Left ventricle myocardium inferior (tissue), 1 donor: ENCODE data around the gene SLC12A4. TPM values are rescaled to one million over a fixed set of nuclear protein-coding genes. Genes with fewer than 3 reads are reported as not detected.
A peak's percentile ranks its signal among the peaks of the same experiment; 100 is the strongest.

Source experiments
- DNase-seq: peaks from one replicate; pipeline ENCODE4 v3.0.0-alpha.2; 2020
- H3K27ac ChIP-seq: fragments of 200-600 bp; replicated peaks from 2 replicates; pipeline ENCODE4 v1.8.0; 2021
- H3K27me3 ChIP-seq: fragments of 200-600 bp; 2 replicates; pipeline ENCODE4 v1.8.0; 2021; ENCODE audit warnings: low read depth
- H3K36me3 ChIP-seq: fragments of 200-600 bp; 2 replicates; pipeline ENCODE4 v1.8.0; 2021
- H3K4me1 ChIP-seq: fragments of 200-600 bp; 2 replicates; pipeline ENCODE4 v1.8.0; 2021
- H3K4me3 ChIP-seq: fragments of 200-600 bp; 2 replicates; pipeline ENCODE4 v1.8.0; 2021; ENCODE audit warnings: mild to moderate bottlenecking, moderate library complexity
- H3K9me3 ChIP-seq: fragments of 200-600 bp; replicated peaks from 2 replicates; pipeline ENCODE4 v1.8.0; 2021
- CTCF ChIP-seq: fragments of 200-600 bp; IDR thresholded peaks from 2 replicates; pipeline ENCODE4 v1.8.0; 2021; ENCODE audit warnings: antibody characterized with exemption, mild to moderate bottlenecking, borderline replicate concordance
- intact Hi-C: fragments of 100-400 bp; cut with micrococcal nuclease; formaldehyde crosslinking; loops from one replicate; pipeline ENCODE4 v1.11.0; 2022
- total RNA-seq: library from RNA; stranded (reverse); fragmentation: NEBNext Ultra II Directional; extraction: Animal tissue kit (Norgen Biotek cat#: 25700); gene quantifications from one replicate; pipeline ENCODE4 v1.2.1, GENCODE V29; 2021
- donor health status: DM: no; HTN: yes; CAD: no; lungs with severe emphysema.

The SLC12A4 gene
- total RNA-seq, 1 donor from 2014 or later: 79.2 TPM

- Histone ChIP-seq H3K4me3 (no peak overlapping the region), H3K4me1 (peaks cover 11% of the 10 kb centered on the region), H3K9me3 (no peaks in the 10 kb centered on the region), H3K36me3 (peaks cover 31% of the 10 kb centered on the region), H3K27ac (no peak overlapping the region), H3K27me3 (no peaks in the 10 kb centered on the region)
- no peak for DNase-seq
- intact Hi-C loops: no loop called here
- TF ChIP-seq CTCF: no peak
Observed at GRCh38 chr16:67909056-67909742, 59.2 kb downstream of the SLC12A4 start.

DNA sequence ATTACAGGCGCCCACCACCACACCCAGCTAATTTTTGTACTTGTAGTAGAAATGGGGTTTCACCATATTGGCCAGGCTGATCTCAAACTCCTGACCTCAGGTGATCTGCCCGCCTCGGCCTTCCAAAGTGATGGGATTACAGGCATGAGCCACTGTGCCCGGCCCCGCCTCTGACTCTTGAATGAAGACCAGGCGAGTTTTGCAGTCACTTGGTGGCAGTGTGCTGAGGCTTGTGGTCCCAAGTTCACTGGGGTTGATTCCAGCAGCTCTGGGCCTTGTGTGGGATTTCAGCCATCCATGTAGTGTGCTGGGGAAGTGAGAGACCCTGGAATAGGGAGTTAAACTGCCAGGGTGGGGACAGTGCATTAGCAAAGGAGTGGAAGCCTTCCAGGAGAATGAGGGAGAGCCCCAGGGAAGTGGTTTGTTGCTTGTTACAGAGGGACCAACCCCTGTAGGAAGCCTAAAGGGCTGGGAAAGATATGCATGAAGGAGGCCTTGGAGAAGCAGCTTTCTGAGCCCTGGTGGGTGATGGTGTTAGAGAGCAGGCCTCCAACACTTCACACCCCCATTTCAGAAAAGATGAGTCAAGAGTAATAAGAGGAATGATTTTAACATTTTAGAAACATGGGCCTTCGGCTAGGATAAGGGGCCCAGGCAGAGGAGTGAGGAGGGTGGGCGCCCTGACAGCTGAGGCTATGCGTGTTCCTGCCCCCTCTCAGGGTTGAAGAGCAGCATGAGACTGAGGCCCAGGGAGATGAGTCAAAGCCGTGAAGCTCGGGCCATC lies 60.8 kb downstream of the SLC12A4 start:
- no peak for TF ChIP-seq CTCF
- intact Hi-C loops: no loop called here
- Histone ChIP-seq H3K27ac (no peak overlapping the region), H3K4me1 (peaks cover 16% of the 10 kb centered on the region), H3K9me3 (no peaks in the 10 kb centered on the region), H3K27me3 (no peaks in the 10 kb centered on the region), H3K4me3 (no peak overlapping the region), H3K36me3 (peaks cover 35% of the 10 kb centered on the region)
- DNase-seq: no peak

GRCh38 chr16:67902831-67903230 lies 65.6 kb downstream of the SLC12A4 start:
- no peak for DNase-seq
- peaks cover 4% of the 10 kb centered on the region for H3K36me3 ChIP-seq
- peaks cover 27% of the 10 kb centered on the region for H3K4me1 ChIP-seq
- intact Hi-C loops: no loop called here
- TF ChIP-seq CTCF: no peak
- no peak overlapping the region for H3K27ac ChIP-seq
- H3K4me3 ChIP-seq: no peak overlapping the region
- H3K9me3 ChIP-seq: no peaks in the 10 kb centered on the region
- H3K27me3 ChIP-seq: no peaks in the 10 kb centered on the region

DNA sequence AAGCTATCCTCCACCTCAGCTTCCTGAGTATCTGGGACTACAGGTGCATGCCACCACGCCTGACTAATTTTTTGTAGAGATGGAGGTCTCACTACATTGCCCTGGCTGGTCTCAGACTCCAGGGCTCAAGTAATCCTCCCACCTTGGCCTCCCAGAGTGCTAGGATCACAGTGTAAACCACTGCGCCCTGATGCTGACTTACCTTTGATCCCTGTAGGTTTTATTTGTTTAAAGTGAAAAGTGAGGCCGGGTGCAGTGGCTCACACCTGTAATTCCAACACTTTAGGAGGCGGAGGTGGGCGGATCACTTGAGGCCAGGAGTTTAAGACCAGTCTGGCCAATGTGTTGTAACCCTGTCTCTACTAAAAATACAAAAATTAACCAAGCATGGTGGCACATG lies 66.7 kb downstream of the SLC12A4 start:
- no peak for TF ChIP-seq CTCF
- intact Hi-C loops: no loop called here
- Histone ChIP-seq H3K4me3 (no peak overlapping the region), H3K9me3 (no peaks in the 10 kb centered on the region), H3K36me3 (peaks cover 4% of the 10 kb centered on the region), H3K4me1 (peaks cover 38% of the 10 kb centered on the region), H3K27me3 (no peaks in the 10 kb centered on the region), H3K27ac (no peak overlapping the region)
- DNase-seq: no peak

DNA sequence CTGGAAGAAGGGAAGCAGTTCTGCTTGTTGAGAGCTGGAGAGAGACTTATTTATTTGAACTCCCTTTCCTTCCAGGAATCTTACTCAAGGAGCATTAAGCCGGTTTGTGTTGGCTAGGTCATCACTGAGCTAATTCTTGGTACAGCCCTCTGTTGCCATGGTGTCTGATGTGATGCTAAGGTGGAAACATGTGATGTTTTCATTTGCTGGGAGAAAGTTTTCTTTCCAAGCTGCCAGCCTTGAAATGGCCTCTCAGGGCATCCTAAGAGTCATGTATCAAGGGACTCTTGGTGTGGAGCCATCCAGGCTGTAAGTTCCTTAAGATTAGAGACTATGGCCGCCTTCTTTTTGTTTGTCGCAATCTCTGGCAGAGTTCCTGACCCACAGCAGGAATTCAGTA lies 71.2 kb downstream of the SLC12A4 start:
- Histone ChIP-seq H3K27ac (peak overlapping the region; percentile 70), H3K4me1 (peaks cover 74% of the 10 kb centered on the region), H3K9me3 (no peaks in the 10 kb centered on the region), H3K4me3 (no peak overlapping the region), H3K27me3 (no peaks in the 10 kb centered on the region), H3K36me3 (no peaks in the 10 kb centered on the region)
- DNase-seq: no peak
- TF ChIP-seq CTCF: no peak
- intact Hi-C loops: no loop called here
